Esophagus muscularis mucosa (tissue), 4 donors: ENCODE measurements around the gene GPR4. TPM values are rescaled to one million over a fixed set of nuclear protein-coding genes. Genes with fewer than 3 reads are reported as not detected.
A peak's percentile ranks its signal among the peaks of the same experiment; 100 is the strongest.

Source experiments
- DNase-seq: peaks from one replicate; pipeline ENCODE4 v3.0.0-alpha.2; 2017; ENCODE audit errors: extremely low spot score
- H3K27ac ChIP-seq, 4 donors: fragments of 200-600 bp; sonication (generic); replicated peaks in 1 of 4; 1 replicate in 3 of 4; 2 replicates in 1 of 4; pipeline ENCODE4 v1.5.1; 2016 to 2019; ENCODE audit warnings: mild to moderate bottlenecking in 1 of 4
- H3K27me3 ChIP-seq, 4 donors: fragments of 200-600 bp; sonication (generic); one replicate each; pipeline versions ENCODE4 v1.5.1 to v1.6.0; 2016 to 2019
- H3K36me3 ChIP-seq, 4 donors: fragments of 200-600 bp; sonication (generic); one replicate each; pipeline ENCODE4 v1.5.1; 2016 to 2019
- H3K4me1 ChIP-seq, 4 donors: fragments of 200-600 bp; sonication (generic); one replicate each; pipeline ENCODE4 v1.5.1; 2016 to 2019
- H3K4me3 ChIP-seq, 4 donors: fragments of 200-600 bp; sonication (generic); 1 replicate in 2 of 4; 2 replicates in 2 of 4; pipeline ENCODE4 v1.5.1; 2016 to 2019; ENCODE audit warnings: mild to moderate bottlenecking in 4 of 4, moderate library complexity in 1 of 4
- H3K9me3 ChIP-seq, 4 donors: fragments of 200-600 bp; sonication (generic); 1 replicate in 3 of 4; 2 replicates in 1 of 4; pipeline ENCODE4 v1.5.1; 2016 to 2019
- CTCF ChIP-seq, 3 experiments: fragments of 200-600 bp in 2 of 3; fragments of 450-650 bp in 1 of 3; sonication (generic) in 2 of 3; IDR thresholded peaks; one replicate each; pipeline ENCODE4 v1.5.1; 2017 to 2019; ENCODE audit warnings: antibody characterized with exemption in 3 of 3, mild to moderate bottlenecking in 2 of 3, moderate library complexity in 1 of 3
- EP300 ChIP-seq: sonication (generic); formaldehyde crosslinking; IDR thresholded peaks from one replicate; pipeline ENCODE4 v1.6.1; 2017; ENCODE audit warnings: antibody characterized with exemption
- POLR2A ChIP-seq: fragments of 450-650 bp; IDR thresholded peaks from one replicate; pipeline ENCODE4 v1.6.1; 2017; ENCODE audit warnings: antibody characterized with exemption, moderate library complexity, mild to moderate bottlenecking, low read depth
- POLR2AphosphoS5 ChIP-seq, 2 donors: sonication (generic); formaldehyde crosslinking; IDR thresholded peaks; one replicate each; pipeline ENCODE4 v1.6.1; 2017; ENCODE audit warnings: antibody characterized with exemption in 2 of 2
- WGBS: methylation state at CpG from one replicate; pipeline ENCODE4 v1.1.5; 2018; 5-methylcytosine and 5-hydroxymethylcytosine counted together
- intact Hi-C: fragments of 100-400 bp; cut with DNase I; formaldehyde crosslinking; loops from one replicate; pipeline ENCODE4 v1.15.1; 2023
- total RNA-seq, 4 donors: library from RNA; depleted of rRNA; stranded (reverse); fragments of >200 nt; gene quantifications; one replicate each; pipeline versions ENCODE4 v1.1.0 to v1.2.1, GENCODE V29; 2016

Gene GPR4
- total RNA-seq, 4 donors from 2014 or later, result 0.42 to 6.6 (median 4.8) TPM

DNA sequence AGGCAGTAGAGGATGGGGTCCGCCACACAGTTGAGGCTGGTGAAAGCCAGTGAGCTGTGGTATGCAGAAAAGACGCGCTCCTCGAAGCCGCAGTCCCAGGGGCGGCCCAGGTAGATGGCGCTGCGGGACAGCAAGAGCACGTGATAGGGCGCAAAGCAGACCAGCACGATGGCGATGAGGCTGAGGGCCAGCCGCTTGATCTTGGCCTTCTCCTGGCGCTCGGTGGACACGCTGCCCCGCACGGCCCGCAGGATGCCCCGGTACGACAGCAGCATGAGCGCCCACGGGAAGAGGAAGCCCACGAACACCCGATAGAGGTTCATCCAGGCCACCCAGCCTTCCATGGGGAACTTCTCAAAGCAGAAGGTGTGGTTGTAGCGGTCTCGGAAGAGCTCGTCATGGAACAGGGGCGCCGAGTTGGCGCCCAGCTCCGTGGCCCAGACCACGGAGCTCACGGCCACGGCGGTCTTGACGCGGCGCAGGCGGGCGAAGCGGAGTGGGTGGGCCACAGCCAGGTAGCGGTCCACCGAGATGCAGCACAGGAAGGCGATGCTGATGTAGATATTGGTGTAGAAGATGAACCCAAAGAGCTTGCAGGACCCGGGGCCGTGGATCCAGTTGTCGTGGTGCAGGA is 10.9 kb downstream of the GPR4 start:
- peak; percentile 15 to 17 (median 15) for TF ChIP-seq CTCF (IDR thresholded peaks at IDR 0.05)
- TF ChIP-seq POLR2AphosphoS5 (IDR thresholded peaks at IDR 0.05), result no peak
- peaks cover 0 to 58% (median 4%) of the 10 kb centered on the region in 4 donors for H3K27me3 ChIP-seq
- no peak for DNase-seq
- H3K36me3 ChIP-seq, result peaks cover 0 to 50% (median 0%) of the 10 kb centered on the region in 4 donors
- intact Hi-C loops, result no loop called here
- 60% methylated on average over 38 of the region's 48 CpGs for WGBS
- H3K9me3 ChIP-seq, result no peaks in the 10 kb centered on the region
- H3K4me1 ChIP-seq, result peaks cover 0 to 17% (median 1%) of the 10 kb centered on the region in 4 donors
- H3K4me3 ChIP-seq, result no peak overlapping the region
- no peak overlapping the region for H3K27ac ChIP-seq

GRCh38 chr19:45590300-45591003 is 11.6 kb downstream of the GPR4 start:
- no peak for TF ChIP-seq EP300
- no peak for TF ChIP-seq POLR2A
- TF ChIP-seq POLR2AphosphoS5 (IDR thresholded peaks at IDR 0.05), result no peak
- TF ChIP-seq CTCF (IDR thresholded peaks at IDR 0.05), result no peak
- no peak for DNase-seq
- Histone ChIP-seq H3K4me1 (peaks cover under 1 to 15% (median 4%) of the 10 kb centered on the region in 4 donors), H3K27me3 (peaks cover 0 to 51% (median 4%) of the 10 kb centered on the region in 4 donors), H3K9me3 (no peaks in the 10 kb centered on the region), H3K4me3 (no peak overlapping the region), H3K27ac (no peak overlapping the region), H3K36me3 (peaks cover 0 to 51% (median 0%) of the 10 kb centered on the region in 4 donors)
- intact Hi-C loops, result no loop called here
- 56% methylated on average over 12 of the region's 15 CpGs for WGBS

DNA sequence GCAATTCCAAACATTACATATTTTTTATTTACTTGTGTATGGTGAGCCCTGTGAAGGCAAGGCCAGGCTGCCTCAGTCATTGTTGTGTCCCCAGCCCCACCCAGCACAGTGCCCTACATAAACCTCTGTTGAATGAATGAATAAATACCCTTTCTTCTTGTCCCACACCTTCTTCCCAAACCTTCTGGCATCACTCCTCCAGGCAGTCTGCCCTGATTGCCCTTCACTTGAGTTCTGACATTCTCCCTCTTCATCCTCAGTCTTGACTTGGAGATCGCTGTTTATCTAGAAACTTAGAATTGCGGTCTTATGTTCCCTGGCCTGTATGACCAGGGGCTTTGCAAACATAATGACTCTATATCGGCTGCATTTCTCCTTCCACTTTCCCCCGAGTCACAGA is 12.2 kb downstream of the GPR4 start:
- Histone ChIP-seq H3K27me3 (peaks cover 0 to 44% (median 4%) of the 10 kb centered on the region in 4 donors), H3K36me3 (peaks cover 0 to 51% (median 0%) of the 10 kb centered on the region in 4 donors), H3K4me3 (no peak overlapping the region), H3K27ac (no peak overlapping the region), H3K4me1 (peaks cover 6 to 18% (median 9%) of the 10 kb centered on the region in 4 donors), H3K9me3 (no peaks in the 10 kb centered on the region)
- no peak for TF ChIP-seq EP300
- no peak for TF ChIP-seq POLR2AphosphoS5 (IDR thresholded peaks at IDR 0.05)
- no peak for TF ChIP-seq POLR2A
- TF ChIP-seq CTCF (IDR thresholded peaks at IDR 0.05), result no peak
- intact Hi-C loops, result no loop called here
- 88% methylated on average over 4 of the region's 4 CpGs for WGBS
- DNase-seq, result no peak

GRCh38 chr19:45587873-45588272 is 14.1 kb downstream of the GPR4 start:
- Histone ChIP-seq H3K27me3 (peaks cover 0 to 27% (median 4%) of the 10 kb centered on the region in 4 donors), H3K9me3 (no peaks in the 10 kb centered on the region), H3K27ac (no peak overlapping the region), H3K4me1 (peaks cover 14 to 19% (median 17%) of the 10 kb centered on the region in 4 donors), H3K36me3 (peaks cover 0 to 51% (median 0%) of the 10 kb centered on the region in 4 donors), H3K4me3 (no peak overlapping the region)
- WGBS, result no CpG with 5 or more reads among the region's 4 CpGs
- no peak for DNase-seq
- TF ChIP-seq POLR2A, result no peak
- no peak for TF ChIP-seq EP300
- no peak for TF ChIP-seq CTCF (IDR thresholded peaks at IDR 0.05)
- no peak for TF ChIP-seq POLR2AphosphoS5 (IDR thresholded peaks at IDR 0.05)
- intact Hi-C loops, result no loop called here
